Hepatocyte (in vitro differentiated cells): Measurements from ENCODE around the gene DNAJB13. TPM values are rescaled to one million over a fixed set of nuclear protein-coding genes. Genes with fewer than 3 reads are reported as not detected.

ENCODE experiments used
- DNase-seq: peaks from one replicate; pipeline ENCODE4 v3.0.0-alpha.2; 2016; ENCODE audit warnings: low spot score
- H2AFZ ChIP-seq: fragments of 200-600 bp; sonication (generic); 2 replicates; pipeline ENCODE4 v1.6.0; 2016; ENCODE audit warnings: antibody characterized with exemption, mild to moderate bottlenecking
- H3K27ac ChIP-seq: fragments of 200-600 bp; sonication (generic); 2 replicates; pipeline ENCODE4 v1.5.1; 2016; ENCODE audit warnings: mild to moderate bottlenecking
- H3K27me3 ChIP-seq: fragments of 200-600 bp; sonication (generic); 2 replicates; pipeline ENCODE4 v1.6.1; 2016
- H3K36me3 ChIP-seq: fragments of 200-600 bp; sonication (generic); replicated peaks from 2 replicates; pipeline ENCODE4 v1.5.1; 2016; ENCODE audit warnings: low read depth; ENCODE audit not compliant: insufficient read depth
- H3K4me1 ChIP-seq: fragments of 200-600 bp; sonication (generic); 2 replicates; pipeline ENCODE4 v1.5.1; 2016; ENCODE audit warnings: mild to moderate bottlenecking, moderate library complexity; ENCODE audit not compliant: insufficient read depth
- H3K4me2 ChIP-seq: fragments of 200-600 bp; sonication (generic); 2 replicates; pipeline ENCODE4 v1.6.0; 2016
- H3K4me3 ChIP-seq: fragments of 200-600 bp; sonication (generic); 2 replicates; pipeline ENCODE4 v1.5.1; 2016; ENCODE audit warnings: mild to moderate bottlenecking
- H3K79me2 ChIP-seq: fragments of 200-600 bp; sonication (generic); 2 replicates; pipeline ENCODE4 v1.6.0; 2017; ENCODE audit warnings: mild to moderate bottlenecking
- H3K9me2 ChIP-seq: fragments of 200-600 bp; sonication (generic); replicated peaks from 2 replicates; pipeline ENCODE4 v1.6.0; 2017; ENCODE audit warnings: mild to moderate bottlenecking; ENCODE audit not compliant: insufficient read depth
- H3K9me3 ChIP-seq: fragments of 200-600 bp; sonication (generic); 2 replicates; pipeline ENCODE4 v1.5.1; 2016; ENCODE audit warnings: low read depth, mild to moderate bottlenecking
- H4K20me1 ChIP-seq: fragments of 200-600 bp; sonication (generic); 2 replicates; pipeline ENCODE4 v1.6.0; 2016; ENCODE audit warnings: mild to moderate bottlenecking; ENCODE audit not compliant: insufficient read depth, poor library complexity, severe bottlenecking
- CTCF ChIP-seq: fragments of 200-600 bp; sonication (generic); IDR thresholded peaks from 2 replicates; pipeline ENCODE4 v1.5.1; 2016; ENCODE audit warnings: antibody characterized with exemption, mild to moderate bottlenecking; ENCODE audit not compliant: poor library complexity
- EZH2 ChIP-seq: fragments of 200-600 bp; sonication (generic); IDR thresholded peaks from 2 replicates; pipeline ENCODE4 v1.6.1; 2016; ENCODE audit warnings: antibody characterized with exemption, mild to moderate bottlenecking, borderline replicate concordance
- EZH2phosphoT487 ChIP-seq: fragments of 200-600 bp; sonication (generic); IDR thresholded peaks from one replicate; pipeline ENCODE4 v1.6.1; 2018; ENCODE audit warnings: antibody characterized with exemption, mild to moderate bottlenecking, low read depth, moderate library complexity; ENCODE audit not compliant: unreplicated experiment, severe bottlenecking
- WGBS: methylation state at CpG from one replicate; pipeline ENCODE4 v1.1.6; 2016; ENCODE audit warnings: low lambda C conversion rate; ENCODE audit errors: missing lambda C conversion rate; 5-methylcytosine and 5-hydroxymethylcytosine counted together
- polyA plus RNA-seq: library from polyadenylated mRNA; unstranded; fragments of >200 nt; fragmentation: Nextera tagmentation; extraction: Ambion mirVana; gene quantifications from 2 replicates; pipeline ENCODE4 v1.2.1, GENCODE V29; 2016
- total RNA-seq: library from RNA; depleted of rRNA; stranded (reverse); fragments of >200 nt; gene quantifications from 2 replicates; pipeline ENCODE4 v1.2.3, GENCODE V29; 2014

DNAJB13 gene
- total and polyA plus RNA-seq, 2 experiments from 2014 or later: 0.70 TPM; not detected in 1

- no peaks in the 10 kb centered on the region for H3K27me3 ChIP-seq
- DNase-seq: no peak
- 93% methylated on average over 7 of the region's 7 CpGs for WGBS
- H3K9me3 ChIP-seq: no peaks in the 10 kb centered on the region
- H3K36me3 ChIP-seq: no peaks in the 10 kb centered on the region
- no peak overlapping the region for H2AFZ ChIP-seq
- H3K4me2 ChIP-seq: no peak overlapping the region
- no peak overlapping the region for H3K4me3 ChIP-seq
- no peak for TF ChIP-seq EZH2phosphoT487
- no peaks in the 10 kb centered on the region for H3K79me2 ChIP-seq
- peaks cover 6% of the 10 kb centered on the region for H3K4me1 ChIP-seq
- H3K9me2 ChIP-seq: no peaks in the 10 kb centered on the region
- no peaks in the 10 kb centered on the region for H4K20me1 ChIP-seq
- no peak overlapping the region for H3K27ac ChIP-seq
Measured at GRCh38 chr11:73988227-73988626, 37.4 kb downstream of the DNAJB13 start.

- DNase-seq: no peak
- Histone ChIP-seq H3K4me3 (no peak overlapping the region), H3K27ac (no peak overlapping the region), H3K4me1 (no peaks in the 10 kb centered on the region), H3K36me3 (no peaks in the 10 kb centered on the region), H3K79me2 (no peaks in the 10 kb centered on the region), H3K4me2 (no peak overlapping the region), H3K9me2 (no peaks in the 10 kb centered on the region), H4K20me1 (no peaks in the 10 kb centered on the region), H3K9me3 (no peaks in the 10 kb centered on the region), H2AFZ (no peak overlapping the region), H3K27me3 (no peaks in the 10 kb centered on the region)
- TF ChIP-seq EZH2phosphoT487 (no peak), CTCF (no peak), EZH2 (no peak)
- 91% methylated on average over 6 of the region's 6 CpGs for WGBS
Measured at GRCh38 chr11:73989156-73989555, 38.3 kb downstream of the DNAJB13 start.

GRCh38 chr11:73990730-73991129 lies 39.9 kb downstream of the DNAJB13 start:
- no peaks in the 10 kb centered on the region for H3K79me2 ChIP-seq
- no peak overlapping the region for H3K27ac ChIP-seq
- DNase-seq: no peak
- H3K4me2 ChIP-seq: no peak overlapping the region
- no peaks in the 10 kb centered on the region for H3K9me2 ChIP-seq
- no peaks in the 10 kb centered on the region for H3K9me3 ChIP-seq
- no peaks in the 10 kb centered on the region for H3K4me1 ChIP-seq
- no peak overlapping the region for H2AFZ ChIP-seq
- no peaks in the 10 kb centered on the region for H4K20me1 ChIP-seq
- H3K36me3 ChIP-seq: no peaks in the 10 kb centered on the region
- 76% methylated on average over 2 of the region's 2 CpGs for WGBS
- no peaks in the 10 kb centered on the region for H3K27me3 ChIP-seq
- no peak for TF ChIP-seq CTCF
- TF ChIP-seq EZH2phosphoT487: no peak
- no peak for TF ChIP-seq EZH2
- no peak overlapping the region for H3K4me3 ChIP-seq

GRCh38 chr11:73991471-73992006 lies 40.7 kb downstream of the DNAJB13 start:
- Histone ChIP-seq H3K4me2 (no peak overlapping the region), H3K36me3 (no peaks in the 10 kb centered on the region), H4K20me1 (no peaks in the 10 kb centered on the region), H3K79me2 (no peaks in the 10 kb centered on the region), H3K4me3 (no peak overlapping the region), H3K27ac (no peak overlapping the region), H2AFZ (no peak overlapping the region), H3K27me3 (no peaks in the 10 kb centered on the region), H3K4me1 (no peaks in the 10 kb centered on the region), H3K9me3 (no peaks in the 10 kb centered on the region), H3K9me2 (no peaks in the 10 kb centered on the region)
- 88% methylated on average over 6 of the region's 6 CpGs for WGBS
- no peak for TF ChIP-seq EZH2phosphoT487
- DNase-seq: no peak
